ENCODE measurements around the gene TDRD12.
"Not testable (repeated sequence)": the region's sequence is repeated elsewhere in the genome, so short reads cannot be mapped to it uniquely, and the experiment has no call there.

The TDRD12 gene

DNA sequence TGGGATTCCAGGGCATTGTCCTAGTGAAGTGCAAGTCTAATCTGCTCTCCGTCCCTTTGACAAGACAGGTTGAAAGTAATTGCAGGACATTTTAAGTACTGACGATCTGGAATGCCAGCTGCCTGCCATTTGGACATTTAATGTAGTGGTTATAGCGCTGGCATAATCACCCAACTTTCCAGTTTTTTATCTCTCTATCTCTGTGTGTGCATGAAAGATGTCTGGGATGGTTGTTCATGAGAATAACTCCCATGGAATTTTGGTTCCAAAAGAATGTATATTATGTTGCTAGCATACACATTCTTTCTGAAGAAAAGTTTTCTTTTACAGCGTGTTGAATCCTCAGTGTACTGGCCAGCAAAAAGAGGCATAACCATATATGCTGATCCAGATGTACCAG, 53.6 kb downstream of the TDRD12 start:
- no peak for DNase-seq (ENCODE audit: low read depth)
- TF ChIP-seq, protein P1, sequence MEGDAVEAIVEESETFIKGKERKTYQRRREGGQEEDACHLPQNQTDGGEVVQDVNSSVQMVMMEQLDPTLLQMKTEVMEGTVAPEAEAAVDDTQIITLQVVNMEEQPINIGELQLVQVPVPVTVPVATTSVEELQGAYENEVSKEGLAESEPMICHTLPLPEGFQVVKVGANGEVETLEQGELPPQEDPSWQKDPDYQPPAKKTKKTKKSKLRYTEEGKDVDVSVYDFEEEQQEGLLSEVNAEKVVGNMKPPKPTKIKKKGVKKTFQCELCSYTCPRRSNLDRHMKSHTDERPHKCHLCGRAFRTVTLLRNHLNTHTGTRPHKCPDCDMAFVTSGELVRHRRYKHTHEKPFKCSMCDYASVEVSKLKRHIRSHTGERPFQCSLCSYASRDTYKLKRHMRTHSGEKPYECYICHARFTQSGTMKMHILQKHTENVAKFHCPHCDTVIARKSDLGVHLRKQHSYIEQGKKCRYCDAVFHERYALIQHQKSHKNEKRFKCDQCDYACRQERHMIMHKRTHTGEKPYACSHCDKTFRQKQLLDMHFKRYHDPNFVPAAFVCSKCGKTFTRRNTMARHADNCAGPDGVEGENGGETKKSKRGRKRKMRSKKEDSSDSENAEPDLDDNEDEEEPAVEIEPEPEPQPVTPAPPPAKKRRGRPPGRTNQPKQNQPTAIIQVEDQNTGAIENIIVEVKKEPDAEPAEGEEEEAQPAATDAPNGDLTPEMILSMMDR (IDR thresholded peaks at IDR 0.05; ENCODE audit: low read length, missing control alignments) = no peak

DNA sequence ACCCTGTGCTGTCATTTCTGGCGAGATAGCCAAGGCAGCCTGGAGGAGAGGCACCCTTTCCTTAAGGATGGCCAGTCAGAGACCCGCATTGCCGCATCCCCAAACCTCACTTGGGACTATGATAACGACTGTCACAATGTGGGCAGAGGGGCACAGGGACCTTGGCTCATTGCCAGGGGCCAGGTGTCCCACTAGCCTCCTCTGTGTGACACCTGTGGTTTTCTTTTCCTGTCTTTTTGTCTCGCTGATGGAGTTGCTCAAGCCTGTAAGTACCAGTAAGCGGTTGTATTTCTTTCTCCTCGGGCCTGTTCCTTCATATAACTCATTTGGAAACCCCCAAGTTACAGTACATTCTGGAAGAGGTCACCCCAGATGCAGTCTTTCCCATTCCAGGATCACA, 59.5 kb downstream of the TDRD12 start:
- TF ChIP-seq, protein P1 (IDR thresholded peaks at IDR 0.05; ENCODE audit: low read length, missing control alignments) = no peak
- H3K4me3 ChIP-seq (replicated peaks; ENCODE audit: low read depth, low read length) = no peak overlapping the region
- no peak for DNase-seq (ENCODE audit: low read depth)

More for the DNA sequence above, 53.6 kb downstream of the TDRD12 start:
- no peak overlapping the region for H3K4me3 ChIP-seq (replicated peaks; ENCODE audit: low read depth, low read length)

DNA sequence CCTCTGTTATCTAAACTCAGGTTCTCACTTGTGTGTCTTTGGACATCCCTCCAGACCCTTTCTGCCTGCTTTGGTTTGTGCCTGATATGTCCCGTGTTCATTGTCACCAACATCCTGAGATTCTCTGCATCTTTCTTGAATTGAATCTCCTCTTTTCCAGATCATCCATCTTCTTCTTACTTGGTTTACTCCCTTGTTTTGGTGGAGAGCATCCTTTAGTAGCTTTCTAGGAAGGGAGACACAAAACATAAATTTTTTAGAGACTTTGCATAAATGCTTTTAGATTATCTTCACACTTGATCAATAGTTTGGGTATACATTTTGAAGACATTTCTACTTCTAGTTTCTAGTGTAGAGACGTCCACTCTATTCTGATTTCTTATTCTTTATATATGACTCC, 61.7 kb downstream of the TDRD12 start:
- TF ChIP-seq, protein P1 (IDR thresholded peaks at IDR 0.05; ENCODE audit: low read length, missing control alignments) = no peak
- DNase-seq (ENCODE audit: low read depth) = no peak
- H3K4me3 ChIP-seq (replicated peaks; ENCODE audit: low read depth, low read length) = no peak overlapping the region

DNA sequence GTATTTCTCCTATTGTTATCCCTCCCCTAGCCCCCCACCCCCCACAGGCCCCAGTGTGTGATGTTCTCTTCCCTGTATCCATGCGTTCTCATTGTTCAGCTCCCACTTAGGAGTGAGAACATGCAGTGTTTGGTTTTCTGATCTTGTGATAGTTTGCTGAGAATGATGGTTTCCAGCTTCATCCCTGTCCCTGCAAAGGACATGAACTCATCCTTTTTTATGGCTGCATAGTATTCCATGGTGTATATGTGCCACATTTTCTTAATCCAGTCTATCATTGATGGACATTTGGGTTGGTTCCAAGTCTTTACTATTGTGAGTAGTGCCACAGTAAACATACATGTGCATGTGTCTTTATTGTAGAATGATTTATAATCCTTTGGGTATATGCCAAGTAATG, 62.5 kb downstream of the TDRD12 start:
- H3K4me3 ChIP-seq (replicated peaks; ENCODE audit: low read depth, low read length); DNase-seq (ENCODE audit: low read depth): not testable (repeated sequence)

DNA sequence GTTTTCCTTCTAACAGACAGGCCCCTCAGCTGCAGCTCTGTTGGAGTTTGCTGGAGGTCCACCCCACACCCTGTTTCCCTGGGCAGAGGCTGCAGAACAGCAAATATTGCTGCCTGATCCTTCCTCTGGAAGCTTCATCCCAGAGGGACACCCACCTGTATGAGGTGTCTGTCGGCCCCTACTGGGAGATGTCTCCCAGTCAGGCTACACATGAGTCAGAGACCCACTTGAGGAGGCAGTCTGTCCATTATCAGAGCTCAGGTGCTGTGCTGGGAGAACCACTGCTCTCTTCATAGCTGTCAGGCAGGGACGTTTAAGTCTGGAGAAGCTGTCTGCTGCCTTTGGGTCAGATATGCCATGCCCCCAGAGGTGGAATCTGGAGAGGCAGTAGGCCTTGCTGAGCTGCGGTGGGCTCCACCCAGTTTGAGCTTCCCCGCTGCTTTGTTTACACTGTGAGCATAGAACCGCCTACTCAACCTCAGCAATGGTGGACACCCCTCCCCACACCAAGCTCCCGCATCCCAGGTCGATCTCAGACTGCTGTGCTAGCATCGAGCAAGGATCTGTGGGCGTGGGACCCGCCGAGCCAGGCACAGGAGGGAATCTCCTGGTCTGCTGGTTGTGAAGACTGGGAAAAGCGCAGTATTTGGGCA, 67.7 kb downstream of the TDRD12 start:
- not testable (repeated sequence) for H3K4me3 ChIP-seq (replicated peaks; ENCODE audit: low read depth, low read length); DNase-seq (ENCODE audit: low read depth)

DNA sequence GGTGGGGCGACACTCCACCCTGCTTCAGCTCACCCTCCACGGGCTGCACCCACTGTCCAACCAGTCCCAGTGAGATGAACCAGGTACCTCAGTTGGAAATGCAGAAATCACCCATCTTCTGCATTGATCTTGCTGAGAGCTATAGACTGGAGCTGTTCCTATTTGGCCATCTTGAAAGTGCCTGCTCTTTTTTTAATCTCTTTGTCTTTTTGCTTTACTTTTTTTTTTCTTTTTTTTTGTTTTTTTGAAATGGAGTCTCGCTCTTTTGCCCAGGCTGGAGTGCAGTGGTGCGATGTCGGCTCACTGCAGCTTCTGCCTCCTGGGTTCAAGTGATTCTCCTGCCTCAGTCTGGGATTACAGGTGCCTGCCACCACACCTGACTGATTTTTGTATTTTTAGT, 68.3 kb downstream of the TDRD12 start:
- H3K4me3 ChIP-seq (replicated peaks; ENCODE audit: low read depth, low read length); DNase-seq (ENCODE audit: low read depth): not testable (repeated sequence)

DNA sequence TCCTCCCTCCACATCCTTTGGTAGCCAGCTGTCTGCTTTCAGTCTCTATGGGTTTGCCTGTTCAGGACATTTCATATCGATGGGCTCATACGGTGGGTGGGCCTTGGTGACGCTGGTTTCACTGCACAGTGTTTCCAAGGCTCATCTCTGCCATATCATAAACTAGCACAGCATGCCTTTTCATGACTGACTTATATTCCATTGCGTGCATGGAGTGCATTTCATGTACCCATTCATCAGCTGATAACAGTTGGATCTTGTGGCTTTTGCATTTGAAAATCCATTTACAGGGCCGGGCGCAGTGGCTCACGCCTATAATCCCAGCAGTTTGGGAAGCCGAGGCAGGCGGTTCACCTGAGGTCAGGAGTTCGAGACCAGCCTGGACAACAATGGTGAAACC, 69.9 kb downstream of the TDRD12 start:
- TF ChIP-seq, protein P1 (IDR thresholded peaks at IDR 0.05; ENCODE audit: low read length, missing control alignments) = no peak
- H3K4me3 ChIP-seq (replicated peaks; ENCODE audit: low read depth, low read length) = no peak overlapping the region
- no peak for DNase-seq (ENCODE audit: low read depth)

DNA sequence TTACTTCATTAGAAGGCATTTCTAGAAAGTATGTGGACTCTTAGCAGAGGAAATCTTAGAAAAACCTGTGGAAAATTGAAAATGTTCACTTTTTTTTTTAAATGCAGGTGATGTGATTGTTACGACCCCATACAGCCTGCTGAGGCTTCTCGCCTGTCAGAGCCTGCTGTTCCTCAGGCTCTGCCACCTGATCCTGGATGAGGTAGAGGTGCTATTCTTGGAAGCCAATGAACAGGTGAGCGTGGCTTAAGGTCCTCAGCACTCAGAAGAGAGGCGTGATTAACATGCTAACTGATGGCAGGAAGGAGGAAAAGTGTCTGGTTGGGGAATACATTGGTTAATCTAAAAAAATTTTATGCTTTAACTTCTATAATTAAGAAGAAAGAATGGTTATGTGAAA, 78.6 kb downstream of the TDRD12 start:
- TF ChIP-seq, protein P1 (IDR thresholded peaks at IDR 0.05; ENCODE audit: low read length, missing control alignments) = no peak
- no peak for DNase-seq (ENCODE audit: low read depth)
- no peak overlapping the region for H3K4me3 ChIP-seq (replicated peaks; ENCODE audit: low read depth, low read length)

DNA sequence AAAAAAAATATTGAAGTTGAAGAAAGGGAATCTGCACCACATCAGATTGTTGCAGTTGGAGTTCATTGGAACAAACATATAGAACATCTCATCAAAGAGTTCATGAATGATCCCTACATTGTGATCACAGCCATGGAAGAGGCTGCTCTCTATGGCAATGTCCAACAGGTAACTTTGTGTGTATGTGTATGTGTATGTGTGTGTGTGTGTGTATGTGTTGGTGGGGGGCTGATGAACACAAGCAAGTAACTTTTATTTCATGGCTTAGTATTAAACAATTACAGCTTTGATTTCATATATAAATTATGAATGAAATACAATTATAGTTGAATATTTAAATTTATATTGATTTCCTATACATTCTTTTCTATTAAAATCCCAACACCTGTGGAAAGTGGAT, 80.6 kb downstream of the TDRD12 start:
- no peak overlapping the region for H3K4me3 ChIP-seq (replicated peaks; ENCODE audit: low read depth, low read length)
- TF ChIP-seq, protein P1 (IDR thresholded peaks at IDR 0.05; ENCODE audit: low read length, missing control alignments) = no peak
- DNase-seq (ENCODE audit: low read depth) = no peak
